Measurements from ENCODE around the gene KCNQ1.

- TF ChIP-seq POLR2A (IDR thresholded peaks at IDR 0.05; ENCODE audit: low read length), result no peak
- no peak for TF ChIP-seq GATA1 (IDR thresholded peaks at IDR 0.05; ENCODE audit: low read depth, low read length)
These were observed 26.4 kb downstream of the KCNQ1 start for GRCh38 chr11:2471048-2471803.
